Measurements from ENCODE around the gene SFMBT2. TPM values are rescaled to one million over a fixed set of nuclear protein-coding genes. Genes with fewer than 3 reads are reported as not detected.

Gene SFMBT2
- total RNA-seq, 1 experiment from 2014 or later, result 14.3 TPM

DNA sequence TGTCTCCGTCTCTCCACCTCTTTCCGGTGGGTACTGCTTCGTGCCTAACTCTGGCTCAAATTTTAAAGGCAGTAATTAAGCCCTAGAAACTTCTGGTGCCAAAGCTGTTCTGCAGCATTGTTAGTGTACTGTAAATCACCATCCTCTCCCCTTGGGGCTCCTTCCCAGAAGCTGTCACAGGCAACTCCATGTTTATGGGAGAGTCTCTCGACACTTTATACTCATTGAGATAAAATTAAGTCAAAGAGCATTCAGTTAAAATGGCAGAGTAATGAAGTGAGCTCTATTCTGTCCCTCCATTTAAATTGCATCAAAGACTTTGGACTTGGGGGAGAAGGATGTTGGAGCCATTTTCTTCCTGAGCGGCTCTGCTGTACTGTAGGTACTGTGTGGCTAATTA lies 274.8 kb downstream of the SFMBT2 start (continued):
- TF ChIP-seq, protein P1, sequence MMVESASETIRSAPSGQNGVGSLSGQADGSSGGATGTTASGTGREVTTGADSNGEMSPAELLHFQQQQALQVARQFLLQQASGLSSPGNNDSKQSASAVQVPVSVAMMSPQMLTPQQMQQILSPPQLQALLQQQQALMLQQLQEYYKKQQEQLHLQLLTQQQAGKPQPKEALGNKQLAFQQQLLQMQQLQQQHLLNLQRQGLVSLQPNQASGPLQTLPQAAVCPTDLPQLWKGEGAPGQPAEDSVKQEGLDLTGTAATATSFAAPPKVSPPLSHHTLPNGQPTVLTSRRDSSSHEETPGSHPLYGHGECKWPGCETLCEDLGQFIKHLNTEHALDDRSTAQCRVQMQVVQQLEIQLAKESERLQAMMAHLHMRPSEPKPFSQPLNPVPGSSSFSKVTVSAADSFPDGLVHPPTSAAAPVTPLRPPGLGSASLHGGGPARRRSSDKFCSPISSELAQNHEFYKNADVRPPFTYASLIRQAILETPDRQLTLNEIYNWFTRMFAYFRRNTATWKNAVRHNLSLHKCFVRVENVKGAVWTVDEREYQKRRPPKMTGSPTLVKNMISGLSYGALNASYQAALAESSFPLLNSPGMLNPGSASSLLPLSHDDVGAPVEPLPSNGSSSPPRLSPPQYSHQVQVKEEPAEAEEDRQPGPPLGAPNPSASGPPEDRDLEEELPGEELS (CRISPR knock-in tag; IDR thresholded peaks at IDR 0.05), result no peak
- TF ChIP-seq GABPB1 (CRISPR knock-in tag; IDR thresholded peaks at IDR 0.05) (no peak), JUN (CRISPR knock-in tag; IDR thresholded peaks at IDR 0.05) (no peak)
- TF ChIP-seq, protein P2, sequence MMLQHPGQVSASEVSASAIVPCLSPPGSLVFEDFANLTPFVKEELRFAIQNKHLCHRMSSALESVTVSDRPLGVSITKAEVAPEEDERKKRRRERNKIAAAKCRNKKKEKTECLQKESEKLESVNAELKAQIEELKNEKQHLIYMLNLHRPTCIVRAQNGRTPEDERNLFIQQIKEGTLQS (CRISPR knock-in tag; conservative IDR thresholded peaks at IDR 0.05), result no peak
- TF ChIP-seq, protein P3, sequence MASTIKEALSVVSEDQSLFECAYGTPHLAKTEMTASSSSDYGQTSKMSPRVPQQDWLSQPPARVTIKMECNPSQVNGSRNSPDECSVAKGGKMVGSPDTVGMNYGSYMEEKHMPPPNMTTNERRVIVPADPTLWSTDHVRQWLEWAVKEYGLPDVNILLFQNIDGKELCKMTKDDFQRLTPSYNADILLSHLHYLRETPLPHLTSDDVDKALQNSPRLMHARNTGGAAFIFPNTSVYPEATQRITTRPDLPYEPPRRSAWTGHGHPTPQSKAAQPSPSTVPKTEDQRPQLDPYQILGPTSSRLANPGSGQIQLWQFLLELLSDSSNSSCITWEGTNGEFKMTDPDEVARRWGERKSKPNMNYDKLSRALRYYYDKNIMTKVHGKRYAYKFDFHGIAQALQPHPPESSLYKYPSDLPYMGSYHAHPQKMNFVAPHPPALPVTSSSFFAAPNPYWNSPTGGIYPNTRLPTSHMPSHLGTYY (CRISPR knock-in tag; IDR thresholded peaks at IDR 0.05), result no peak

DNA sequence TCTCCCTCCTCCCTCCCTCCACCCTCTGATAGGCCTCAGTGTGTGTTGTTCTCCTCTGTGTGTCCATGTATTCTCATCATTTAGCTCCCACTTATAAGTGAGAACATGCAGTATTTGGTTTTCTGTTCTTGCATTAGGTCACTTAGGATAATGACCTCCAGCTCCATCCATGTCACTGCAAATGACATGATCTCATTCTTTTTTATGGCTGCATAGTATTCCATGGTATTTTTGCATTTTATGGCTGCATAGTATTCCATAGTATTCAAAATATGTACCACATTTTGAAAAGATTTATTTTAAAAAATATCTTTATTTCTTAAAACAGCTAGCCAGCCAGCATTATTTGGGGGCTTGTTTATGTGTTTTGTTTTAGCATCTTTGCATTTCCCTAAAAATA lies 275.6 kb downstream of the SFMBT2 start:
- peaks cover 5% of the 10 kb centered on the region for H3K36me3 Mint-ChIP-seq
- peaks cover under 1% of the 10 kb centered on the region; the same call in 1 of the 2 replicates for H3K4me1 Mint-ChIP-seq
- peaks cover 10% of the 10 kb centered on the region for H3K9me3 Mint-ChIP-seq
- no peak for DNase-seq (ENCODE audit: low spot score)
- H3K27me3 Mint-ChIP-seq (ENCODE audit: low read depth), result peaks cover 6% of the 10 kb centered on the region
- CTCF ChIA-PET, result interaction anchor here (1.1 kb wide), 1 partner anchor 14 kb away, joined by 6 read pairs; no protein-coding TSS in a partner anchor
- POLR2A ChIA-PET, result no interaction called here
- no peak overlapping the region for H3K27ac Mint-ChIP-seq
- no peak for ATAC-seq
- H3K4me3 Mint-ChIP-seq, result no peak overlapping the region
- TF ChIP-seq RELA (CRISPR knock-in tag; IDR thresholded peaks at IDR 0.05; ENCODE audit: borderline replicate concordance) (no peak), NFATC4 (CRISPR knock-in tag; IDR thresholded peaks at IDR 0.05) (no peak), NFYB (CRISPR knock-in tag; conservative IDR thresholded peaks at IDR 0.05; ENCODE audit: low read depth) (no peak), ZNF138 (CRISPR knock-in tag; conservative IDR thresholded peaks at IDR 0.05) (no peak), GRHL2 (CRISPR knock-in tag; IDR thresholded peaks at IDR 0.05; ENCODE audit: insufficient replicate concordance, severe bottlenecking) (no peak), CREM (CRISPR knock-in tag; IDR thresholded peaks at IDR 0.05) (no peak), PRRX2 (CRISPR knock-in tag; IDR thresholded peaks at IDR 0.05) (no peak), FOXK1 (CRISPR knock-in tag; IDR thresholded peaks at IDR 0.05) (no peak), TCF7 (CRISPR knock-in tag; IDR thresholded peaks at IDR 0.05; ENCODE audit: low read depth) (no peak)
- TF ChIP-seq, protein P4, sequence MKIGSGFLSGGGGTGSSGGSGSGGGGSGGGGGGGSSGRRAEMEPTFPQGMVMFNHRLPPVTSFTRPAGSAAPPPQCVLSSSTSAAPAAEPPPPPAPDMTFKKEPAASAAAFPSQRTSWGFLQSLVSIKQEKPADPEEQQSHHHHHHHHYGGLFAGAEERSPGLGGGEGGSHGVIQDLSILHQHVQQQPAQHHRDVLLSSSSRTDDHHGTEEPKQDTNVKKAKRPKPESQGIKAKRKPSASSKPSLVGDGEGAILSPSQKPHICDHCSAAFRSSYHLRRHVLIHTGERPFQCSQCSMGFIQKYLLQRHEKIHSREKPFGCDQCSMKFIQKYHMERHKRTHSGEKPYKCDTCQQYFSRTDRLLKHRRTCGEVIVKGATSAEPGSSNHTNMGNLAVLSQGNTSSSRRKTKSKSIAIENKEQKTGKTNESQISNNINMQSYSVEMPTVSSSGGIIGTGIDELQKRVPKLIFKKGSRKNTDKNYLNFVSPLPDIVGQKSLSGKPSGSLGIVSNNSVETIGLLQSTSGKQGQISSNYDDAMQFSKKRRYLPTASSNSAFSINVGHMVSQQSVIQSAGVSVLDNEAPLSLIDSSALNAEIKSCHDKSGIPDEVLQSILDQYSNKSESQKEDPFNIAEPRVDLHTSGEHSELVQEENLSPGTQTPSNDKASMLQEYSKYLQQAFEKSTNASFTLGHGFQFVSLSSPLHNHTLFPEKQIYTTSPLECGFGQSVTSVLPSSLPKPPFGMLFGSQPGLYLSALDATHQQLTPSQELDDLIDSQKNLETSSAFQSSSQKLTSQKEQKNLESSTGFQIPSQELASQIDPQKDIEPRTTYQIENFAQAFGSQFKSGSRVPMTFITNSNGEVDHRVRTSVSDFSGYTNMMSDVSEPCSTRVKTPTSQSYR (CRISPR knock-in tag; IDR thresholded peaks at IDR 0.05), result no peak
- TF ChIP-seq, protein P5, sequence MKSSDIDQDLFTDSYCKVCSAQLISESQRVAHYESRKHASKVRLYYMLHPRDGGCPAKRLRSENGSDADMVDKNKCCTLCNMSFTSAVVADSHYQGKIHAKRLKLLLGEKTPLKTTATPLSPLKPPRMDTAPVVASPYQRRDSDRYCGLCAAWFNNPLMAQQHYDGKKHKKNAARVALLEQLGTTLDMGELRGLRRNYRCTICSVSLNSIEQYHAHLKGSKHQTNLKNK (CRISPR knock-in tag; IDR thresholded peaks at IDR 0.05), result no peak
- TF ChIP-seq, protein P6, sequence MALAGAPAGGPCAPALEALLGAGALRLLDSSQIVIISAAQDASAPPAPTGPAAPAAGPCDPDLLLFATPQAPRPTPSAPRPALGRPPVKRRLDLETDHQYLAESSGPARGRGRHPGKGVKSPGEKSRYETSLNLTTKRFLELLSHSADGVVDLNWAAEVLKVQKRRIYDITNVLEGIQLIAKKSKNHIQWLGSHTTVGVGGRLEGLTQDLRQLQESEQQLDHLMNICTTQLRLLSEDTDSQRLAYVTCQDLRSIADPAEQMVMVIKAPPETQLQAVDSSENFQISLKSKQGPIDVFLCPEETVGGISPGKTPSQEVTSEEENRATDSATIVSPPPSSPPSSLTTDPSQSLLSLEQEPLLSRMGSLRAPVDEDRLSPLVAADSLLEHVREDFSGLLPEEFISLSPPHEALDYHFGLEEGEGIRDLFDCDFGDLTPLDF (CRISPR knock-in tag; IDR thresholded peaks at IDR 0.05), result no peak
- TF ChIP-seq, protein P7, sequence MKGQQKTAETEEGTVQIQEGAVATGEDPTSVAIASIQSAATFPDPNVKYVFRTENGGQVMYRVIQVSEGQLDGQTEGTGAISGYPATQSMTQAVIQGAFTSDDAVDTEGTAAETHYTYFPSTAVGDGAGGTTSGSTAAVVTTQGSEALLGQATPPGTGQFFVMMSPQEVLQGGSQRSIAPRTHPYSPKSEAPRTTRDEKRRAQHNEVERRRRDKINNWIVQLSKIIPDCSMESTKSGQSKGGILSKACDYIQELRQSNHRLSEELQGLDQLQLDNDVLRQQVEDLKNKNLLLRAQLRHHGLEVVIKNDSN (CRISPR knock-in tag; IDR thresholded peaks at IDR 0.05), result no peak
- TF ChIP-seq, protein P8, sequence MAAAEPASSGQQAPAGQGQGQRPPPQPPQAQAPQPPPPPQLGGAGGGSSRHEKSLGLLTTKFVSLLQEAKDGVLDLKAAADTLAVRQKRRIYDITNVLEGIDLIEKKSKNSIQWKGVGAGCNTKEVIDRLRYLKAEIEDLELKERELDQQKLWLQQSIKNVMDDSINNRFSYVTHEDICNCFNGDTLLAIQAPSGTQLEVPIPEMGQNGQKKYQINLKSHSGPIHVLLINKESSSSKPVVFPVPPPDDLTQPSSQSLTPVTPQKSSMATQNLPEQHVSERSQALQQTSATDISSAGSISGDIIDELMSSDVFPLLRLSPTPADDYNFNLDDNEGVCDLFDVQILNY (CRISPR knock-in tag; IDR thresholded peaks at IDR 0.05), result no peak
- TF ChIP-seq, protein P9, sequence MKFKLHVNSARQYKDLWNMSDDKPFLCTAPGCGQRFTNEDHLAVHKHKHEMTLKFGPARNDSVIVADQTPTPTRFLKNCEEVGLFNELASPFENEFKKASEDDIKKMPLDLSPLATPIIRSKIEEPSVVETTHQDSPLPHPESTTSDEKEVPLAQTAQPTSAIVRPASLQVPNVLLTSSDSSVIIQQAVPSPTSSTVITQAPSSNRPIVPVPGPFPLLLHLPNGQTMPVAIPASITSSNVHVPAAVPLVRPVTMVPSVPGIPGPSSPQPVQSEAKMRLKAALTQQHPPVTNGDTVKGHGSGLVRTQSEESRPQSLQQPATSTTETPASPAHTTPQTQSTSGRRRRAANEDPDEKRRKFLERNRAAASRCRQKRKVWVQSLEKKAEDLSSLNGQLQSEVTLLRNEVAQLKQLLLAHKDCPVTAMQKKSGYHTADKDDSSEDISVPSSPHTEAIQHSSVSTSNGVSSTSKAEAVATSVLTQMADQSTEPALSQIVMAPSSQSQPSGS (CRISPR knock-in tag; IDR thresholded peaks at IDR 0.05; ENCODE audit: borderline replicate concordance, low read depth), result no peak
- TF ChIP-seq, protein P10, sequence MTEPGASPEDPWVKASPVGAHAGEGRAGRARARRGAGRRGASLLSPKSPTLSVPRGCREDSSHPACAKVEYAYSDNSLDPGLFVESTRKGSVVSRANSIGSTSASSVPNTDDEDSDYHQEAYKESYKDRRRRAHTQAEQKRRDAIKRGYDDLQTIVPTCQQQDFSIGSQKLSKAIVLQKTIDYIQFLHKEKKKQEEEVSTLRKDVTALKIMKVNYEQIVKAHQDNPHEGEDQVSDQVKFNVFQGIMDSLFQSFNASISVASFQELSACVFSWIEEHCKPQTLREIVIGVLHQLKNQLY (CRISPR knock-in tag; IDR thresholded peaks at IDR 0.05), result no peak
- TF ChIP-seq, protein P11, sequence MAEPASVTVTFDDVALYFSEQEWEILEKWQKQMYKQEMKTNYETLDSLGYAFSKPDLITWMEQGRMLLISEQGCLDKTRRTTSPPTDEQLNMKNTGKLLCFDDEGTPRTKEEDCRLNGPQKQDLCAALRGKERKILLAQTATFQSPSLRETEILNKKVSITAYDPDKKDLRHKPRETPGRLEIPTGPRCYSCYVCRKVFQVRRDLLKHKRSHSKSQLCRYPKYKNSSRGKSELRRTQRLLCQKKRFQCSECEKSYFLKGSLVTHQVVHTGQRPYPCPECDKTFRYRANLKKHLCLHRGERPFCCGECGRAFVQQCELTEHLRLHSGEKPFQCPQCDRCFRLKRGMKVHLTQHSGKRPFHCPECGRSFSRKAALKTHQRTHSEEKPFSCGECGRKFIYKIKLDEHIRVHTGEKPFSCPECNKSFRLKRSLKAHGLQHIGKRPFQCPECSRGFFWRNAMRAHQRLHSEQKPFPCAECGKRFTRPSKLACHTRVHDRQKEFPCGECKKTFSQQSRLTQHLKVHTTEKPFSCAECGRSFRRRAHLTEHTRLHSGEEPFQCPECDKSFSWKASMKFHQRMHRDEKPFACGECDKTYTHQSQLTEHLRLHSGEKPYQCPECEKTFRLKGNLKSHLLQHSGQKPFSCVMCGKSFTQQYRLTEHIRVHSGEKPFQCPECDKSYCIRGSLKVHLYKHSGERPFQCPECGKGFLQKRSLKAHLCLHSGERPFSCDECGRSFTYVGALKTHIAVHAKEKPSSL (CRISPR knock-in tag; conservative IDR thresholded peaks at IDR 0.05), result no peak
